Measurements from ENCODE around the gene PGAP3. TPM values are rescaled to one million over a fixed set of nuclear protein-coding genes. Genes with fewer than 3 reads are reported as not detected.
"Not testable (repeated sequence)": the region's sequence is repeated elsewhere in the genome, so short reads cannot be mapped to it uniquely, and the experiment has no call there.

PGAP3 gene, protein sequence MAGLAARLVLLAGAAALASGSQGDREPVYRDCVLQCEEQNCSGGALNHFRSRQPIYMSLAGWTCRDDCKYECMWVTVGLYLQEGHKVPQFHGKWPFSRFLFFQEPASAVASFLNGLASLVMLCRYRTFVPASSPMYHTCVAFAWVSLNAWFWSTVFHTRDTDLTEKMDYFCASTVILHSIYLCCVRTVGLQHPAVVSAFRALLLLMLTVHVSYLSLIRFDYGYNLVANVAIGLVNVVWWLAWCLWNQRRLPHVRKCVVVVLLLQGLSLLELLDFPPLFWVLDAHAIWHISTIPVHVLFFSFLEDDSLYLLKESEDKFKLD
- total RNA-seq (2014; rRNA removed; shearing (Covaris generic)) = 10.8 and 11.4 TPM in 2 replicates

GRCh38 chr17:39687546-39688474 is at the start of gene PGAP3:
TSS of gene PGAP3 (minus strand) at chr17:39688057. CDS start at chr17:39688014, 43 bp downstream.
- DNase-seq (ENCODE audit: low spot score) = peak; percentile 93

GRCh38 chr17:39737206-39737759 is 49.4 kb upstream of the PGAP3 start:
- DNase-seq (ENCODE audit: low spot score) = no peak

- peak; percentile 62 for DNase-seq (ENCODE audit: low spot score)
These were observed 48.7 kb upstream of the PGAP3 start for GRCh38 chr17:39736319-39737165.

- DNase-seq (ENCODE audit: low spot score) = no peak
These were observed 48.0 kb upstream of the PGAP3 start for GRCh38 chr17:39735882-39736281.

- DNase-seq (ENCODE audit: low spot score) = no peak
These were observed 44.7 kb upstream of the PGAP3 start for GRCh38 chr17:39732586-39732985.

DNA sequence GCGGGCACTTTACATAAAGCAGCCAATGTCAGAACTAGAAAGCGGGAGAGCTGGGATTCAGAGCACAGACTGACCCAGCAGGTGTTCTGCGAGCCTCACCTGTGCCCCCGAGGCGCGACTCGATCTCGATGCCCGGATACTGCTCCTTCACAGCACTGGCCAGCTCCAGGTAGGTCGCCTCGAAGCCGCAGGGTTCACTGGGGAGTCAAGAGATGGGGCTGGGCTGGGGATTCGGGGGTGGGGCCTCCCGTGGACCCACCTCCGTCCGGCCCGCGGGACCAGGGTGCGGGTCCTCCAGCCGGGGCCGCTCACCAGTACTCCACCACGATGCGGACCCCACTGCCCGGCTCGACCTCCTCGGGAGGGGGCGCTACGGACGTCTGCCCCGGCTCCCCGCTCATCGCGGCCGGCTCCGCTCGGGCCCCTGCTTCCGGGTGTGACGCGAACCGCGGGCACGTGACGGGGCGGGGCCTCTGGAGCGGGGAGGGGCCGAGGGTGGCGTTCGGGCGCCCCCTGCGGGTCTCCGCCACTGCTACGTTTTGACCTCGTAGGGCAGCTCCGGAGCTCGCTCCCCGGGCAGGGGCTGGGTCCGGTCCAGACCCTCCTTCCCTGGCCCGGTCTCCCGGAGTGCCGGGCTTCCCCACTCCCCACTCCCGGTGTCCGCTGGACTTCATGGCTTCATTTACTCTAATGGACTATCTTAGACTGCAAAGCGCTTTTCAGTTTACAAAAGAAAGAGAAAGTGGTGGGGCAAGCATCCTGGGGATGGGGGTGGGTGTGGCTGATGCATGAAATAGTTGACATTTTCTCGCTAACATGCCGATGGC is 42.5 kb upstream of the PGAP3 start, which contains the start of gene MIEN1:
MIEN1 (minus strand) TSS at position 438 of the 827 bp plus-strand sequence; CDS start at position 401, 37 bp downstream.
- peak; percentile 75 for DNase-seq (ENCODE audit: low spot score)

DNA sequence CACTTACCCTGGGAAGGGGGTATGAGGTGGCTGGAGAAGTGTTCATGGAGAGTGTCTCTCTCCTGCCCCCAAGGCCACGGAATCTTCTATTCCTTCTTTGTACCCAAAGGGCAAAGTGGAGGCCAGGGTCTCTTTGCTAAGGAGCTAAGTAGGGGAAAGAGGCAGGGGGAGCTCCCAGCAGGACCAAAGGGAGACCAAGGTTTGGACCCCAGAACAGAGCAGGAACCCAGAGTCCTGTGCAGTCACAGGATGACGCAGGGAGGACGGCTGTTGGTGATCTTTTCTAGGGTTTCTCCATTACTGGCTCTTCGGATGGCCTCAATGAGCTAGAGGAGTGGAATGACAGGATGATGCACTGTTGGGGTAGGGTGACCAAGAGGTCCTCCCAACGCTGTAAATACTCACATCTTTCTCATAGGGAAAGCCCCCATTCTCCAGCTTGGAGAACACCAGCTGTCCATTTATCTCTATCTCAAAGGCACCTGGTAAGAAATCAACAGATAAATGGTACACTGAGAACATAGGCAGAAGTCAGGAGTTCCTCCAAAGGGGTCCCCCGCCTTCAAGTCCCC is 41.5 kb upstream of the PGAP3 start:
- peak; percentile 38 for DNase-seq (ENCODE audit: low spot score)

DNA sequence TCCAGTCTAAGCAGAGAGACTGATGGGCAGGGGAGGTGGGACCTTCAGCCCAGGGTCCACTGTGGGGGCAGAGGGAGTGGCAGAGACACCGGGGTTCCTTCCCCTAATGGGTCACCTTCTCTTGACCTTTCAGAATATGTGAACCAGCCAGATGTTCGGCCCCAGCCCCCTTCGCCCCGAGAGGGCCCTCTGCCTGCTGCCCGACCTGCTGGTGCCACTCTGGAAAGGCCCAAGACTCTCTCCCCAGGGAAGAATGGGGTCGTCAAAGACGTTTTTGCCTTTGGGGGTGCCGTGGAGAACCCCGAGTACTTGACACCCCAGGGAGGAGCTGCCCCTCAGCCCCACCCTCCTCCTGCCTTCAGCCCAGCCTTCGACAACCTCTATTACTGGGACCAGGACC is 39.7 kb upstream of the PGAP3 start:
- no peak for DNase-seq (ENCODE audit: low spot score)

DNA sequence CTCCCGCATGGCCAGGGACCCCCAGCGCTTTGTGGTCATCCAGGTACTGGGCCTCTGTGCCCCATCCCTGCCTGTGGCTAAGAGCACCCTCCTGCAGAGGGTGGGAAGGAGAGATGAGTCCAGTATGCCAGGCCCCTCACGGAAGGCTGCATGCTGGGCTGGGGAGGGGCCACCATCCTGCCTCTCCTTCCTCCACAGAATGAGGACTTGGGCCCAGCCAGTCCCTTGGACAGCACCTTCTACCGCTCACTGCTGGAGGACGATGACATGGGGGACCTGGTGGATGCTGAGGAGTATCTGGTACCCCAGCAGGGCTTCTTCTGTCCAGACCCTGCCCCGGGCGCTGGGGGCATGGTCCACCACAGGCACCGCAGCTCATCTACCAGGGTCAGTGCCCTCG is 38.8 kb upstream of the PGAP3 start:
- no peak for DNase-seq (ENCODE audit: low spot score)

GRCh38 chr17:39725923-39726322 is 38.1 kb upstream of the PGAP3 start:
- not testable (repeated sequence) for DNase-seq (ENCODE audit: low spot score)

DNA sequence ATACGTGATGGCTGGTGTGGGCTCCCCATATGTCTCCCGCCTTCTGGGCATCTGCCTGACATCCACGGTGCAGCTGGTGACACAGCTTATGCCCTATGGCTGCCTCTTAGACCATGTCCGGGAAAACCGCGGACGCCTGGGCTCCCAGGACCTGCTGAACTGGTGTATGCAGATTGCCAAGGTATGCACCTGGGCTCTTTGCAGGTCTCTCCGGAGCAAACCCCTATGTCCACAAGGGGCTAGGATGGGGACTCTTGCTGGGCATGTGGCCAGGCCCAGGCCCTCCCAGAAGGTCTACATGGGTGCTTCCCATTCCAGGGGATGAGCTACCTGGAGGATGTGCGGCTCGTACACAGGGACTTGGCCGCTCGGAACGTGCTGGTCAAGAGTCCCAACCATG is 36.9 kb upstream of the PGAP3 start:
- DNase-seq (ENCODE audit: low spot score) = no peak

- DNase-seq (ENCODE audit: low spot score) = no peak
These were observed 35.4 kb upstream of the PGAP3 start for GRCh38 chr17:39722965-39723848.

- DNase-seq (ENCODE audit: low spot score) = no peak
These were observed 34.2 kb upstream of the PGAP3 start for GRCh38 chr17:39722104-39722503.

- no peak for DNase-seq (ENCODE audit: low spot score)
These were observed 31.9 kb upstream of the PGAP3 start for GRCh38 chr17:39719563-39720355.

DNA sequence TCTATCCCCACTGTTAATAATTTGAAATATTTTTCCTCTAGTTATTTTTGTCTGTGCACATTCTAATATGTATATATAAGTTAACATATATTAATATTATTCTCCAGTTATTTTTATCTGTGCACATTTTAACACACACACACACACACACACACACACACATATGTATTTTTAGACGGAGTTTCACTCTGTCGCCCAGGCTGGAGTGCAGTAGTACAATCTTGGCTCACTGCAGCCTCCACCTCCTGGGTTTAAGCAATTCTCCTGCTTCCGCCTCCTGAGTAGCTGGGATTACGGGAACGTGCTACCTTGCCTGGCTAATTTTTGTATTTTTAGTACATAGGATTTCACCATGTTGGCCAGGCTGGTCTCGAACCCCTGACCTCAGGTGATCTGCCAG is 29.8 kb upstream of the PGAP3 start:
- no peak for DNase-seq (ENCODE audit: low spot score)

DNA sequence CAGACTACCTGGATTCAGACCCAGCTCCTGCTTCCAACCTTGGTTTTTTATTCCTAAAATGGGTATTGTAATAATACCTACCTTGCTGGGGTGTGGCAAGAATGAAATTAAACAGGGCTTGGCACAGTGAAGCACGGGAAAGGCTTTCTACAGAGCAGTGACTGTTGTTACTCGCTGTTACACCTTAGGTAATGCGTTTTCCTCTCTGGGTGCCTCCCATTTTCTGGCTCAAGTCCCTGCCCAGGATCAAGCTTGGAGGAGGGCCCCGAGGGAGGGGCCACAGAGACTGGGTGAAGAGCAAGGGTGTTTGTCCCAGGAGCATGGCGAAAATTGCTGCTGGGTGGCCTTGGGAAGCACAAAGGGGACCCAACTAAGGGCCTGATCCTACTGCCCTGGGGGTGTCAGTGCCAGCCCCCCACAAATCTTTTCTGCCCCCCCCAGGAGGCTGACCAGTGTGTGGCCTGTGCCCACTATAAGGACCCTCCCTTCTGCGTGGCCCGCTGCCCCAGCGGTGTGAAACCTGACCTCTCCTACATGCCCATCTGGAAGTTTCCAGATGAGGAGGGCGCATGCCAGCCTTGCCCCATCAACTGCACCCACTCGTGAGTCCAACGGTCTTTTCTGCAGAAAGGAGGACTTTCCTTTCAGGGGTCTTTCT is 29.2 kb upstream of the PGAP3 start:
- no peak for DNase-seq (ENCODE audit: low spot score)

DNA sequence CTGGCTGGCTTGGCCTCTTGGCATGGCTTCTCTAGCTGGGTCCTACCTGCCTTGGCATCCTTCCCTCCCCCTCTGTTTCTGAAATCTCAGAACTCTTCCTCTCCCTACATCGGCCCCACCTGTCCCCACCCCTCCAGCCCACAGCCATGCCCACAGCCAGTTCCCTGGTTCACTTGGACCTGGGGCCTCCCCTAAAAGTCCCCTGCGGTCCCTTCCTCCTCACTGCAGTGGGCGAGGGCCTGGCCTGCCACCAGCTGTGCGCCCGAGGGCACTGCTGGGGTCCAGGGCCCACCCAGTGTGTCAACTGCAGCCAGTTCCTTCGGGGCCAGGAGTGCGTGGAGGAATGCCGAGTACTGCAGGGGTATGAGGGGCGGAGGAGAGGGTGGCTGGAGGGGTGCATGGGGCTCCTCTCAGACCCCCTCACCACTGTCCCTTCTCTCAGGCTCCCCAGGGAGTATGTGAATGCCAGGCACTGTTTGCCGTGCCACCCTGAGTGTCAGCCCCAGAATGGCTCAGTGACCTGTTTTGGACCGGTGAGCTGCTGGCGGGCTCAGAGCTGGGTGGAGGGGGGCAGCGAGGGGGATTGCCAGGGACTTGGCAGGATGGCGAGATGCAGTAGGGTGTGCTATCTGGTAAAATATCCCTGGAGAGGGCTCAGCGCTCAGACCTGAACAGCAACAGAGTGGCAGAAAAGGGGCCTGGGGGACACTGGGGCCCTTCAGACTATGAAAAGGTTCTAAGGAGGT is 28.4 kb upstream of the PGAP3 start:
- no peak for DNase-seq (ENCODE audit: low spot score)
